Nephron (organoid): ENCODE data around the gene BMPR1A.

Source experiments
- H3K27ac Mint-ChIP-seq, 3 experiments: 2 replicates each; pipeline ENCODE4 v1.8.0; 2020; ENCODE audit warnings: mixed read lengths in 3 of 3, mild to moderate bottlenecking in 2 of 3, moderate library complexity in 1 of 3
- H3K27me3 Mint-ChIP-seq: 2 replicates; pipeline ENCODE4 v1.8.0; 2021; ENCODE audit warnings: low read depth, mild to moderate bottlenecking, moderate library complexity, mixed read lengths
- H3K36me3 Mint-ChIP-seq: 2 replicates; pipeline ENCODE4 v1.8.0; 2020; ENCODE audit warnings: low read depth, mixed read lengths
- H3K4me1 Mint-ChIP-seq: 2 replicates; pipeline ENCODE4 v1.8.0; 2020; ENCODE audit warnings: mixed read lengths
- H3K4me3 Mint-ChIP-seq, 3 experiments: 2 replicates each; pipeline ENCODE4 v1.8.0; 2020; ENCODE audit warnings: mild to moderate bottlenecking in 3 of 3, mixed read lengths in 3 of 3, moderate library complexity in 2 of 3
- H3K9me3 Mint-ChIP-seq: 2 replicates; pipeline ENCODE4 v1.8.0; 2020; ENCODE audit warnings: mixed read lengths
- TF ChIP-seq, protein P1 (sequence below), 3 experiments: fragments of 200-600 bp; sonication (generic); IDR thresholded peaks; one replicate each; pipeline ENCODE4 v1.5.0; 2021; ENCODE audit warnings: antibody characterized with exemption in 3 of 3; ENCODE audit not compliant: unreplicated experiment in 3 of 3

Gene BMPR1A

DNA sequence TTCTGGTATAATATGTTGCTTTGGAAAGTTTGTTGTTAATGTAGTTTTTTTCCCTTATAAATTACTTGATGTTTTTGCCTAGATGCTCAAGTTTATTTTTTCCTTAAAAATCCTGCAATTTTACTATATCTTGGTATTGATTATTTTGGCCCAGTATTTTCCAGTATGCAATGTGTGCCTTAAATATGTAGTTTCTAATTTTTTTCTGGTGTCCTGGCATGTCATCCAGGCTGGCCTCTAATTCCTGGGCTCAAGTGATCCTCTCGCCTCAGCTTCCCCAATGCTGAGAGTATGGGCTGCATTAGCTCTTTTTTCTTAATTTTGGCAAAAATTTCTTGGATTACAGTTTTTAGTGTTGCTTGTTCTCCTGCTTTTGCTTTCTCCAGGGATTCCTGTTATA is 57.6 kb downstream of the BMPR1A start:
- Mint-ChIP-seq H3K4me1 (peaks cover 23% of the 10 kb centered on the region), H3K4me3 (no peak overlapping the region), H3K27me3 (no peaks in the 10 kb centered on the region), H3K27ac (peak overlapping the region in 1 of 3 experiments; percentile 0), H3K9me3 (no peaks in the 10 kb centered on the region), H3K36me3 (peaks cover 37% of the 10 kb centered on the region)
- TF ChIP-seq, protein P1, sequence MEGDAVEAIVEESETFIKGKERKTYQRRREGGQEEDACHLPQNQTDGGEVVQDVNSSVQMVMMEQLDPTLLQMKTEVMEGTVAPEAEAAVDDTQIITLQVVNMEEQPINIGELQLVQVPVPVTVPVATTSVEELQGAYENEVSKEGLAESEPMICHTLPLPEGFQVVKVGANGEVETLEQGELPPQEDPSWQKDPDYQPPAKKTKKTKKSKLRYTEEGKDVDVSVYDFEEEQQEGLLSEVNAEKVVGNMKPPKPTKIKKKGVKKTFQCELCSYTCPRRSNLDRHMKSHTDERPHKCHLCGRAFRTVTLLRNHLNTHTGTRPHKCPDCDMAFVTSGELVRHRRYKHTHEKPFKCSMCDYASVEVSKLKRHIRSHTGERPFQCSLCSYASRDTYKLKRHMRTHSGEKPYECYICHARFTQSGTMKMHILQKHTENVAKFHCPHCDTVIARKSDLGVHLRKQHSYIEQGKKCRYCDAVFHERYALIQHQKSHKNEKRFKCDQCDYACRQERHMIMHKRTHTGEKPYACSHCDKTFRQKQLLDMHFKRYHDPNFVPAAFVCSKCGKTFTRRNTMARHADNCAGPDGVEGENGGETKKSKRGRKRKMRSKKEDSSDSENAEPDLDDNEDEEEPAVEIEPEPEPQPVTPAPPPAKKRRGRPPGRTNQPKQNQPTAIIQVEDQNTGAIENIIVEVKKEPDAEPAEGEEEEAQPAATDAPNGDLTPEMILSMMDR (IDR thresholded peaks at IDR 0.05; ENCODE audit: unreplicated experiment in 3 of 3) = no peak

DNA sequence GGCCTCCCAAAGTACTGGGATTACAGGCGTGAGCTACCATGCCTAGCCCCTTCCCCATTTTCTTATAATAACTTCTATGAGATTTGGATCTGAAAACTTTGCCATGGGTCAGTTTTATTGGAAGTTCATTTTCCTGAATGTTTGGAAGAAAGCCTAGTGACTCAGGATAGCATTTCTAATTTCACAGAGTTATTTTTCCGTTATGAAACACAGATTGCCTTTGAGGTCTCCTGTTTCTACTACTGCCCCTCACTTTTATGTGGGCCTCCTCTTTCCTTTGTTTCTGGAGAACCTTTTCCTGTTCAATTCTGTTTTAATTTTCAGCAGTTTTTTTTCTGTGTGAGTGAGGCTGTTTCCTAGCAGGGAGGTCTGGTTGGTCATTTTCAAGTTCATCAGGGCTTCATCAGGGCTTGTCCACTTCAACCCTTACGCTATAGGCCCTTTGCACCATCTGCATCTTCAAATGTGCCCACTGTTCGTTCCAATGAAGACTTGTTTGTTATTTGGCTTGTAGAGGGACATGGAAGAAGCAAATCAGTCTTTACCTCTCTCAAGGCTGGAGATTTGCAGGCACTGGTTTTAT is 58.7 kb downstream of the BMPR1A start:
- Mint-ChIP-seq H3K36me3 (peaks cover 33% of the 10 kb centered on the region), H3K27ac (peak overlapping the region in 1 of 3 experiments; percentile 0), H3K4me3 (no peak overlapping the region), H3K9me3 (no peaks in the 10 kb centered on the region), H3K27me3 (no peaks in the 10 kb centered on the region), H3K4me1 (peaks cover 23% of the 10 kb centered on the region)
- TF ChIP-seq, protein P1 (IDR thresholded peaks at IDR 0.05; ENCODE audit: unreplicated experiment in 3 of 3) = no peak

DNA sequence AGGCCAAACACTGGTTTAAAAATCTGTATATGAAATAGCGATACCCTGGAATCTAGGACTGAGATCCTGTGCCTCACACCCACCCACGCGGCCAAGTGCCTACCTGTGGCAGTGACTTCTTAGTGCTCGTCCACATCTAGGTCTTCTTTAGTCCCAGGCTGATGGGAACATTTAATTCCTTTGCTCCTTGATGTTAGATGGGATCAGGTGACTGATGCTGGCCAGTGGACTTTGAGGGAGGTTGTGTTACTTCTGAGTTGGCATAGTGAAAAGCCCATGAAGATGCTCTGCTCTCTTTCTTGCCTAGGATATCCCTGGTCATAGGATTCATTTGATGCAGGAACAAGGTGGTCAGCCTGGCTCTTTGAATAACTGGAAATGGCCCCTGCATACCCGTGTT is 59.2 kb downstream of the BMPR1A start:
- TF ChIP-seq, protein P1 (IDR thresholded peaks at IDR 0.05; ENCODE audit: unreplicated experiment in 3 of 3) = no peak
- no peaks in the 10 kb centered on the region for H3K27me3 Mint-ChIP-seq
- no peaks in the 10 kb centered on the region for H3K9me3 Mint-ChIP-seq
- H3K4me3 Mint-ChIP-seq = no peak overlapping the region
- H3K27ac Mint-ChIP-seq = peak overlapping the region in 1 of 3 experiments; percentile 0
- H3K4me1 Mint-ChIP-seq = peaks cover 23% of the 10 kb centered on the region
- peaks cover 28% of the 10 kb centered on the region for H3K36me3 Mint-ChIP-seq

DNA sequence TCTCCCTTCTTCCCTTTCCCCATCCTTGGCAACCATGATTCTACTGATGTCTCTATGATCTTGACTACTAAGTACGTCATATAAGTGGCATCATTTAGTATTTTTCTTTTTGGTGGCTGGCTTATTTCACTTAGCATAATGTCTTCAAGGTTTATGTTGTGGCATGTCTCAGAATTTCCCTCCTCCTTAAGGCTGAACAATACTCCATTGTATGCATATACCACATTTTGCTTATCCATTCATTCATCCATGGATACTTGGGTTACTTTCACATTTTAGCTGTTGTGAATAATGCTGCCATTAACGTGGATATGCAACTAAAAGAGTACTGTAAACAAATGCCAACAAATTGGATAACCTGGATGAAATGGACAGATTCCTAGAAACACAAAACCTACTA is 60.8 kb downstream of the BMPR1A start:
- no peak overlapping the region for H3K4me3 Mint-ChIP-seq
- TF ChIP-seq, protein P1 (IDR thresholded peaks at IDR 0.05; ENCODE audit: unreplicated experiment in 3 of 3) = no peak
- peaks cover 16% of the 10 kb centered on the region for H3K36me3 Mint-ChIP-seq
- H3K4me1 Mint-ChIP-seq = peaks cover 28% of the 10 kb centered on the region
- H3K27me3 Mint-ChIP-seq = no peaks in the 10 kb centered on the region
- H3K9me3 Mint-ChIP-seq = no peaks in the 10 kb centered on the region
- no peak overlapping the region for H3K27ac Mint-ChIP-seq

DNA sequence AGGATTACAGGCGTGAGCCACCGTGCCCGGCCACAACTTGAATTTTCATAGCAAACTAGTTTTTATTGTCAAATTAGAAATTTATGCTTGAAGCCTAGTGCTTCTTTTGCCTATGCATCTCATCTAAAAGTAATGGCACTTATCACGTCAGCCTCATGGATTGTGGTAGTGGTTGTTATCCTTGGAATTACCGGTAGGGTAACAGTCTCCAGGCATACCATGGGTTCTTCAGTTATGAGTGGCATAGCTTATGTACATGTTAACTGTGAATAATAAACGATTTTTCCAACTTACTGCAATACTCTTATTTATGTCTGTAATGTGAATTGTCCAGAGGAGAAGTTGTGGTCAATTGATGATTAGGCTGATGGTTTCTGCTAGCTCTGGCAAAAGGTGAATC is 63.1 kb downstream of the BMPR1A start:
- Mint-ChIP-seq H3K4me1 (peaks cover 37% of the 10 kb centered on the region), H3K4me3 (no peak overlapping the region), H3K27ac (no peak overlapping the region), H3K36me3 (peaks cover 6% of the 10 kb centered on the region), H3K27me3 (no peaks in the 10 kb centered on the region), H3K9me3 (no peaks in the 10 kb centered on the region)
- TF ChIP-seq, protein P1 (IDR thresholded peaks at IDR 0.05; ENCODE audit: unreplicated experiment in 3 of 3) = no peak

DNA sequence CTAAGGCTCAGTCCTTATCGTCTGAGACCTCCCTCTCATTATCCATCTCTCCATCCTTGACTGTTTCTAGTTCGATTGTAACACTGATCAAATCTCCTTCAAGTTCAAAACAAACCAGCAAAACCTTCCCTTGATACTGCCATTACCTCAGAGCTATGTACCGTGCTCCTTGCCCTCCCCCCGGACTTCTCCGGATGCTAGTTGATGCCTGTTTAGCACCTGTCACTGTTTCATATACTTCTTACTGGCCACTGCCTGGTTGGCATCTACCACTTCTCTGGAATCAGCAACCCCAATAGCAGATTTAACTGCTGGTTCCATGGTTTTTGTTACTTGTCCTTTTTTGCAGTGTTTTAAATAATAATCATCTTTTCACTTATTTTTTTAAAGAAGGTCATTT is 64.1 kb downstream of the BMPR1A start:
- no peak overlapping the region for H3K27ac Mint-ChIP-seq
- no peaks in the 10 kb centered on the region for H3K9me3 Mint-ChIP-seq
- peaks cover 6% of the 10 kb centered on the region for H3K36me3 Mint-ChIP-seq
- no peaks in the 10 kb centered on the region for H3K27me3 Mint-ChIP-seq
- TF ChIP-seq, protein P1 (IDR thresholded peaks at IDR 0.05; ENCODE audit: unreplicated experiment in 3 of 3) = no peak
- peaks cover 29% of the 10 kb centered on the region for H3K4me1 Mint-ChIP-seq
- no peak overlapping the region for H3K4me3 Mint-ChIP-seq
